Keratinocyte (primary cell): ENCODE data around the gene SLC35E4.

ENCODE experiments used
- EZH2 ChIP-seq: IDR thresholded peaks from one replicate; pipeline ENCODE4 v1.6.1; 2012; ENCODE audit warnings: inconsistent platforms, mild to moderate bottlenecking, low read length, moderate library complexity
- TF ChIP-seq, protein P1 (sequence below), 3 experiments: IDR thresholded peaks in 1 of 3; conservative IDR thresholded peaks in 1 of 3; optimal IDR thresholded peaks in 1 of 3; 2 replicates in 2 of 3; 3 replicates in 1 of 3; pipeline versions ENCODE3 to v1.5.1; 2011; ENCODE audit warnings: low read length in 3 of 3, mild to moderate bottlenecking in 3 of 3, moderate library complexity in 2 of 3, control low read depth in 1 of 3, inconsistent platforms in 1 of 3; ENCODE audit not compliant: insufficient read depth in 2 of 3; ENCODE audit errors: extremely low read depth in 1 of 3

DNA sequence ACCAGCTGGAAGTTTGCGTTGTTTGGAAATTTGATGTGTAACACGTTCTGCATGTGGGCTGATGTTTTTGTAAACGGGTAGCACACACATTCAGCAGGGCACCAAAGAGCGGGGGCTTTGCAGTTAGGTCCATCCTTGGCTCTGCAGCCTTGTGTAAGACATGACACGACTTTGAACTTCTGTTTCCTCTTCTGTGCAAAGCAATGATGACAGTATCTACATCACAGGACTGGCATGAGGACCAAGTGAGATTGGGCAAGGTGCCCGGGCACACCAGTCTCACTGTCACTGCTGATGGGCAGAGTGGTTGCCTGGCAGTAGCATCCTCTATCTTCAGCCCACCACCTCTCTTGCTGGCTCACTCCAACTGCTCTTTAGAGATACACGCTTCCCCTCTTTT is 25.3 kb upstream of the SLC35E4 start:
- TF ChIP-seq, protein P1, sequence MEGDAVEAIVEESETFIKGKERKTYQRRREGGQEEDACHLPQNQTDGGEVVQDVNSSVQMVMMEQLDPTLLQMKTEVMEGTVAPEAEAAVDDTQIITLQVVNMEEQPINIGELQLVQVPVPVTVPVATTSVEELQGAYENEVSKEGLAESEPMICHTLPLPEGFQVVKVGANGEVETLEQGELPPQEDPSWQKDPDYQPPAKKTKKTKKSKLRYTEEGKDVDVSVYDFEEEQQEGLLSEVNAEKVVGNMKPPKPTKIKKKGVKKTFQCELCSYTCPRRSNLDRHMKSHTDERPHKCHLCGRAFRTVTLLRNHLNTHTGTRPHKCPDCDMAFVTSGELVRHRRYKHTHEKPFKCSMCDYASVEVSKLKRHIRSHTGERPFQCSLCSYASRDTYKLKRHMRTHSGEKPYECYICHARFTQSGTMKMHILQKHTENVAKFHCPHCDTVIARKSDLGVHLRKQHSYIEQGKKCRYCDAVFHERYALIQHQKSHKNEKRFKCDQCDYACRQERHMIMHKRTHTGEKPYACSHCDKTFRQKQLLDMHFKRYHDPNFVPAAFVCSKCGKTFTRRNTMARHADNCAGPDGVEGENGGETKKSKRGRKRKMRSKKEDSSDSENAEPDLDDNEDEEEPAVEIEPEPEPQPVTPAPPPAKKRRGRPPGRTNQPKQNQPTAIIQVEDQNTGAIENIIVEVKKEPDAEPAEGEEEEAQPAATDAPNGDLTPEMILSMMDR (optimal IDR thresholded peaks at IDR 0.05 in 1 of 3, IDR thresholded peaks at IDR 0.05 in 1 of 3, conservative IDR thresholded peaks at IDR 0.05 in 1 of 3; ENCODE audit: extremely low read depth in 1 of 3, insufficient read depth in 2 of 3, low read length in 3 of 3), result no peak
- no peak for TF ChIP-seq EZH2
